ENCODE results near the gene TPRG1L. TPM values are rescaled to one million over a fixed set of nuclear protein-coding genes. Genes with fewer than 3 reads are reported as not detected.

The TPRG1L gene
- polyA plus RNA-seq, 1 experiment, result 44.2 TPM

- Histone ChIP-seq H3K27ac (ENCODE audit: low read depth, low read length) (no peak overlapping the region), H3K27me3 (ENCODE audit: control insufficient read depth, insufficient read depth, low read length) (peaks cover 17% of the 10 kb centered on the region), H3K9me3 (ENCODE audit: control insufficient read depth, insufficient read depth, low read length) (no peaks in the 10 kb centered on the region; the same call in 1 of the 2 replicates), H3K4me3 (ENCODE audit: low read depth, low read length) (no peak overlapping the region)
- ChIA-PET POLR2A (no interaction called here), CTCF (no interaction called here)
- no peak for TF ChIP-seq CTCF (IDR thresholded peaks at IDR 0.05; ENCODE audit: low read depth, low read length)
- no peak for DNase-seq (ENCODE audit: low read depth, low spot score)
Measured at GRCh38 chr1:3675436-3675835, 50.6 kb downstream of the TPRG1L start.

GRCh38 chr1:3676581-3677470, 52.0 kb downstream of the TPRG1L start:
- TF ChIP-seq CTCF (IDR thresholded peaks at IDR 0.05; ENCODE audit: low read depth, low read length), result no peak
- Histone ChIP-seq H3K4me3 (ENCODE audit: low read depth, low read length) (no peak overlapping the region), H3K9me3 (ENCODE audit: control insufficient read depth, insufficient read depth, low read length) (no peaks in the 10 kb centered on the region; the same call in 1 of the 2 replicates), H3K27ac (ENCODE audit: low read depth, low read length) (no peak overlapping the region), H3K27me3 (ENCODE audit: control insufficient read depth, insufficient read depth, low read length) (peaks cover 10% of the 10 kb centered on the region)
- POLR2A ChIA-PET, result no interaction called here
- CTCF ChIA-PET, result interaction anchor here (0.7 to 1.2 kb wide), 2 partner anchors 48 to 155 kb away, joined by 3 to 8 read pairs; no protein-coding TSS in a partner anchor
- DNase-seq (ENCODE audit: low read depth, low spot score), result no peak

GRCh38 chr1:3677484-3677883, 52.7 kb downstream of the TPRG1L start:
- Histone ChIP-seq H3K9me3 (ENCODE audit: control insufficient read depth, insufficient read depth, low read length) (no peaks in the 10 kb centered on the region; the same call in 1 of the 2 replicates), H3K27me3 (ENCODE audit: control insufficient read depth, insufficient read depth, low read length) (peaks cover 7% of the 10 kb centered on the region), H3K27ac (ENCODE audit: low read depth, low read length) (no peak overlapping the region), H3K4me3 (ENCODE audit: low read depth, low read length) (no peak overlapping the region)
- TF ChIP-seq CTCF (IDR thresholded peaks at IDR 0.05; ENCODE audit: low read depth, low read length), result no peak
- ChIA-PET CTCF (interaction anchor here (0.6 to 0.7 kb wide), 3 partner anchors 154 to 193 kb away, joined by 3 to 8 read pairs (median 5); no protein-coding TSS in a partner anchor), POLR2A (no interaction called here)
- DNase-seq (ENCODE audit: low read depth, low spot score), result no peak

GRCh38 chr1:3678361-3679097, 53.7 kb downstream of the TPRG1L start:
- no peak for TF ChIP-seq CTCF (IDR thresholded peaks at IDR 0.05; ENCODE audit: low read depth, low read length)
- peaks cover 13% of the 10 kb centered on the region for H3K27me3 ChIP-seq (ENCODE audit: control insufficient read depth, insufficient read depth, low read length)
- H3K27ac ChIP-seq (ENCODE audit: low read depth, low read length), result no peak overlapping the region
- H3K4me3 ChIP-seq (ENCODE audit: low read depth, low read length), result no peak overlapping the region
- no peaks in the 10 kb centered on the region; the same call in 1 of the 2 replicates for H3K9me3 ChIP-seq (ENCODE audit: control insufficient read depth, insufficient read depth, low read length)
- CTCF ChIA-PET, result no interaction called here
- no peak for DNase-seq (ENCODE audit: low read depth, low spot score)
- POLR2A ChIA-PET, result no interaction called here
